Cardiac muscle cell (in vitro differentiated cells and primary cell): ENCODE data around the gene ISLR. TPM values are rescaled to one million over a fixed set of nuclear protein-coding genes. Genes with fewer than 3 reads are reported as not detected.
"Not testable (repeated sequence)": the region's sequence is repeated elsewhere in the genome, so short reads cannot be mapped to it uniquely, and the experiment has no call there.

Experiments used
- DNase-seq, 2 donors: peaks; one replicate each; pipeline versions ENCODE4 v3.0.0 to v3.0.0-alpha.2; 2010 to 2017; ENCODE audit warnings: low read depth in 1 of 2, low spot score in 1 of 2
- H3K27ac ChIP-seq: fragments of 200-600 bp; sonication (generic); 2 replicates; pipeline ENCODE4 v1.5.1; 2016
- H3K27me3 ChIP-seq: fragments of 200-600 bp; sonication (generic); 2 replicates; pipeline ENCODE4 v1.6.0; 2016; ENCODE audit warnings: control low read depth
- H3K36me3 ChIP-seq: fragments of 200-600 bp; sonication (generic); 2 replicates; pipeline ENCODE4 v1.5.1; 2016; ENCODE audit warnings: control low read depth
- H3K4me1 ChIP-seq: fragments of 200-600 bp; sonication (generic); 2 replicates; pipeline ENCODE4 v1.8.1; 2017; ENCODE audit warnings: low read depth, mild to moderate bottlenecking, mixed run types
- H3K4me3 ChIP-seq: fragments of 200-600 bp; sonication (generic); 2 replicates; pipeline ENCODE4 v1.5.1; 2016; ENCODE audit warnings: mild to moderate bottlenecking
- H3K9me3 ChIP-seq: fragments of 200-600 bp; sonication (generic); 2 replicates; pipeline ENCODE4 v1.5.1; 2017; ENCODE audit warnings: low read depth, mild to moderate bottlenecking, control low read depth
- polyA plus RNA-seq: library from polyadenylated mRNA; unstranded; fragments of >200 nt; fragmentation: Nextera tagmentation; extraction: Ambion mirVana; gene quantifications from 2 replicates; pipeline ENCODE4 v1.2.1, GENCODE V29; 2016
- total RNA-seq: library from RNA; depleted of rRNA; stranded (reverse); fragments of >200 nt; gene quantifications from 2 replicates; pipeline ENCODE4 v1.2.3, GENCODE V29; 2016
- TF ChIP-seq, protein P1 (sequence below): IDR thresholded peaks from 2 replicates; pipeline ENCODE4 v1.5.1; 2012; ENCODE audit warnings: low read depth, mild to moderate bottlenecking, low read length

ISLR gene
- total and polyA plus RNA-seq, 2 experiments from 2014 or later: 0.44 to 4.1 TPM

DNA sequence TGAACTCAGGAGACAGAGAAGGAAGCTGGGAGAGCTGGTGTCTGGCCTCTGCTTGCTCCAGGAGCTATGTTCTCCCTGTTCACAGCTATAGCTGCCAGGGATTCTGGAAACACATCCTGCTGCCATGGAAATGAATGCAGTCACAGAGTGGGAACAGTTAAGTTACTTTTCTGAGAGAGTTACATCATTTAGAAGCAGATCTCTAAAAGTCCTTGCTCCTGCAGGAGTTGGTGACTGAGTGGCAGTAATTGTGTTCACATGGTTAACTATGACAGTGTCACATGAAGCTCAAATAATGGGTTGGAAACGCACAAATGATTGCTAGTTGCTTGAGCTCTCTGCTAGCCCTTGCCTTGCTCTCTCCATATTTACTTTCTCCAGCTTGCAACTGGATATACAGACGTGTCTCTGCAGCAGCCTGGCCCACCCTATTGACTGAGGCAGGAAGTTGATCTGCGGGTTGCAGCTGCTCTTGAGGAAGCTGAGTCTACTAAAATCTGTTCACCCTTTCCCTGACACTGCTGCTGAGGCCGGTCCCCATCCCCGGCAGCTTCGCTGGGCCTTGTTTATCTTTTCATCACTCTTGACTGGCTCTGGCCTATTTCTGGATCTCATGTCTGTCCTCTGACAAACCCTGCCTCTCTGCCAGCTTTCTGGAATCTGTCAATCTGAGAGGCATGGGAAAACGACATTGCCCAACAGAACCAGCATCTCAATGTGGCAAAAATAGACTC lies 16.7 kb upstream of the ISLR start:
- H3K36me3 ChIP-seq: no peaks in the 10 kb centered on the region
- H3K27ac ChIP-seq: peak overlapping the region; percentile 86
- H3K4me1 ChIP-seq: peaks cover 45% of the 10 kb centered on the region
- no peaks in the 10 kb centered on the region for H3K27me3 ChIP-seq
- TF ChIP-seq, protein P1, sequence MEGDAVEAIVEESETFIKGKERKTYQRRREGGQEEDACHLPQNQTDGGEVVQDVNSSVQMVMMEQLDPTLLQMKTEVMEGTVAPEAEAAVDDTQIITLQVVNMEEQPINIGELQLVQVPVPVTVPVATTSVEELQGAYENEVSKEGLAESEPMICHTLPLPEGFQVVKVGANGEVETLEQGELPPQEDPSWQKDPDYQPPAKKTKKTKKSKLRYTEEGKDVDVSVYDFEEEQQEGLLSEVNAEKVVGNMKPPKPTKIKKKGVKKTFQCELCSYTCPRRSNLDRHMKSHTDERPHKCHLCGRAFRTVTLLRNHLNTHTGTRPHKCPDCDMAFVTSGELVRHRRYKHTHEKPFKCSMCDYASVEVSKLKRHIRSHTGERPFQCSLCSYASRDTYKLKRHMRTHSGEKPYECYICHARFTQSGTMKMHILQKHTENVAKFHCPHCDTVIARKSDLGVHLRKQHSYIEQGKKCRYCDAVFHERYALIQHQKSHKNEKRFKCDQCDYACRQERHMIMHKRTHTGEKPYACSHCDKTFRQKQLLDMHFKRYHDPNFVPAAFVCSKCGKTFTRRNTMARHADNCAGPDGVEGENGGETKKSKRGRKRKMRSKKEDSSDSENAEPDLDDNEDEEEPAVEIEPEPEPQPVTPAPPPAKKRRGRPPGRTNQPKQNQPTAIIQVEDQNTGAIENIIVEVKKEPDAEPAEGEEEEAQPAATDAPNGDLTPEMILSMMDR: no peak
- no peak overlapping the region for H3K4me3 ChIP-seq
- DNase-seq: peak; percentile 47 to 70
- no peaks in the 10 kb centered on the region for H3K9me3 ChIP-seq

DNA sequence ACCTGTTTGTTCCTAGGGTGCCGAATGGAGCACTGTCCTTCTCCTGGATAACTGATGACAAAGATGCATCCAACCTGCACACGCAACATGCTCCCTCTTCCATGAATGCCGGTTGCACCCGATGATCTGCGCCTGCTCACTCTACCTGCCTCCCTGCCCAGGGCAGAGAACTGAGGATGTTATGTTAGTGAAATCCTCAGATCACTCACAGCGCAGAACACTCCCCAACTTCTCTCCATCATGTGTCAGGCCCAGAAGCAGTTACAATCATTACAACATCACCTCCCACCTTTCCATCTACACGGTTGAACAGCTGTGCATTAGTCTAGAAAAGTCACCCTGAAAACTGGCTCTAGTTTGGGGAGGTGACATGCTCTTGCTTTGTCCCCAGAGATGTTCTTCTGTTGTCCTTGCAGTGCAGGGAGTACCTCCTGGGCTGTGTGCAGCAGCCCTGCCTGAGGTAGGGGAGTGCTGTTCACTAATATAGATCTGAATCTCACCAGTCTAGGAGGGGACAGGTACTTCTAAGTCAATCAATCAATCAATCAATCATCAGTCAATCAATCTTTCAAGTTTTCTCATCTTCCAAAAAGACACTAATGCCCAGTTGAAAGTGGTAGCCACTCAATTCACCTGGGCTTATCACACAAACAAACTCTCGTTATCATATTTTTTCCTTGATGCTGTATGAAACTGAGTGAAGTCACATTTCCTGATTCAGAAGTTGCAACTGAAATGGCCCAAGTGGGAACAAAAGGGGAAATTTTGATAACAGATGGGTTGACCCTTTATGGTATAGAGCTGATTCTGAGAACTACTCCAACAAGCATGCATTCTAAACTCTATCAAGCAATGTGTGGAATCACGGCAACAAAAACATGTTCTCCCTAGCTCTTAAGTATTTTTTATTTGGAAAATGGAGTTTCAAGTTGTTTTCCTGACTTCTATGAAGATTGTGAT lies 15.4 kb upstream of the ISLR start:
- Histone ChIP-seq H3K9me3 (no peaks in the 10 kb centered on the region), H3K36me3 (no peaks in the 10 kb centered on the region), H3K27me3 (no peaks in the 10 kb centered on the region), H3K4me3 (no peak overlapping the region), H3K27ac (peak overlapping the region; percentile 86), H3K4me1 (peaks cover 49% of the 10 kb centered on the region)
- TF ChIP-seq, protein P1: no peak
- no peak for DNase-seq

DNA sequence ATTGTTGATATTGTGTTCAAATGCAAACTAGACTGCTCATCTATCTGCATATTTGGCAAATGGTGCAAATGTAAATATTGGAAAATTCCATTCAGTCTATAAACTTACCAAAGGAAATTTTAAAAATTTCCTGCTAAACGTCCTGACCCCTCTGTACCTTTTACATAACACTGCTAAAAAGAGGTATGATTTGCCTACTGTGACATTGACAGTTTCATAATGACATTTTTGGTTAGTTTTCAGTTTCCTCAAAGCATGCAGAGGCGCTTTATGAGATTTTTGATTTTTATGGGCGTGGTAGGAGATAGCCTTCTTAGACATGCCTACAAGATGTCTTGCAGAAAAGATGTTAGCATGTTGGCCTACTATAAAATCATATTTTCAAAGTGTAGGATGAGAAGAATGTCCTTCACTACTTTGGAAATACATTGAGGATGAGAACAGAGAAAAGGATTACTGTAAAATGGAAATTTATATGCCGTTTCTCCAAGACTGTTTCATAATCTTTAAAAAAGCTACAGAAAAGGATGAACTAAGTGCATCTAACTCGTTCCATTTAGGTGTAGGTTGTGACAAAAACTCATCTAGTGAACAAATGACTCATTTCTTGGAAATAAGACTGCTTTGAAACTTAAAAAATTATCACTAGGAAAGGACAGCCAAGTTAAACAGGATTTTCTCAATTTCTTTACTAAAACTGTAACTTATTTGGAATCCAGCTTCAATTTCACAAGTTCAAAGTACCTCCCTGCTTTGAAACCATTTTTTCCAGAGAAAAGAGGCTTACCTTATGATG lies 14.5 kb upstream of the ISLR start:
- Histone ChIP-seq H3K27me3 (no peaks in the 10 kb centered on the region), H3K36me3 (no peaks in the 10 kb centered on the region), H3K9me3 (no peaks in the 10 kb centered on the region), H3K4me3 (no peak overlapping the region), H3K27ac (peak overlapping the region; percentile 86), H3K4me1 (peaks cover 49% of the 10 kb centered on the region)
- TF ChIP-seq, protein P1: no peak
- DNase-seq: no peak

DNA sequence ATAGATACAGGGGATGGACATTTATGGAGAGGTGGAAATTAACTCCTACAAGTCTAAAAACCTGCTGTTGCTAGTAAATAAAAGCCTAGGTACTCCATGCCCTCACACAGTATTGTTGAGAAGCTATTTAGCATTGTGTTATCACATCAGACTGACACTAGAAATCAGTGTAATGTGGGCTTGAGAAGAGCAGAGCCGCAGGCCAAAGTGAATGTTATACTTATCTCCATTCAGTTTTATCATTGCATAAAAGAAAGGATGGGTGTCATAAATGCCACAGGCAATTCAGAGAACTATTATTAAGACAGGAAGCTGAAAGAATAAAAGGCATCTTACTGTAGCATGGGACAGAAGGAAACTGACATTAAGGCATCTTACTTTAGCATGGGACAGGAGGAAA lies 13.7 kb upstream of the ISLR start:
- H3K9me3 ChIP-seq: no peaks in the 10 kb centered on the region
- TF ChIP-seq, protein P1: no peak
- H3K27me3 ChIP-seq: no peaks in the 10 kb centered on the region
- no peaks in the 10 kb centered on the region for H3K36me3 ChIP-seq
- peaks cover 49% of the 10 kb centered on the region for H3K4me1 ChIP-seq
- DNase-seq: no peak
- no peak overlapping the region for H3K4me3 ChIP-seq
- H3K27ac ChIP-seq: peak overlapping the region; percentile 13

DNA sequence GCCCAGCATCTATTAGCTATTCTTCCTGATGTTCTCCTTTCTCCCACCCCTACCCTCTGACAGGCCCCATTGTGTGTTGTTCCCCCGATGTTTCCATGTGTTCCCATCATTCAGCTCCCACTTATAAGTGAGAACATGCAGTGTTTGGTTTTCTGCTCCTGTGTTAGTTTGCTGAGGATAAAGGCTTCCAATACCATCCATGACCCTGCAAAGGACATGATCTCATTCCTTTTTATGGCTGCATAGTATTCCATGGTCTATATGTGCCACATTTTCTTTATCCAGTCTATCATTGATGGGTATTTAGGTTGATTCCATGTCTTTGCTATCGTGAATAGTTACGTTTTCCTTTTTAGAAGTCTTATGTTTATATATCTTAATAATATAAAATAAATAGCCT lies 13.1 kb upstream of the ISLR start:
- not testable (repeated sequence) for H3K4me3 ChIP-seq, H3K27ac ChIP-seq

DNA sequence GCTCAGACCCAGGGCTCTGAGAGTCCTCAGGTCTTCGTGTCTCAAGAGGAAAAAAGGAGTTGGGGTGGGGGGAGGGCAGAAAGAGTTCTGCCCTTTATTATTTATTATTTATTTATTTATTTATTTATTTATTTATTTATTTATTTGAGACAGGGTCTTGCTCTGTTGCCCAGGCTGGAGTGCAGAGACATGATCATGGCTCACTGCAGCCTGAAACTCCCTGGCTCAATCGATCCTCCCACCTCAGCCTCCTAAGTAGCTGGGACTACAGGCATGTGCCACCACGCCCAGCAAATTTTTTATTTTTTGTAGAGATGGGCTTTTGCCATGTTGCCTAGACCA lies 11.3 kb upstream of the ISLR start:
- H3K4me1 ChIP-seq: peaks cover 28% of the 10 kb centered on the region
- not testable (repeated sequence) for H3K27ac ChIP-seq, H3K4me3 ChIP-seq, H3K36me3 ChIP-seq, DNase-seq, H3K9me3 ChIP-seq, H3K27me3 ChIP-seq

More for the DNA sequence above, 13.1 kb upstream of the ISLR start:
- not testable (repeated sequence) for H3K36me3 ChIP-seq, H3K27me3 ChIP-seq, DNase-seq, H3K9me3 ChIP-seq
- H3K4me1 ChIP-seq: peaks cover 45% of the 10 kb centered on the region
